ENCODE results near the gene PHF10. TPM values are rescaled to one million over a fixed set of nuclear protein-coding genes. Genes with fewer than 3 reads are reported as not detected.

Gene PHF10
- total RNA-seq, 3 donors from 2014 or later (not counting 1 experiment from before 2014, with no cell fraction given) = 46.5 to 56.5 (median 53.6) TPM

DNA sequence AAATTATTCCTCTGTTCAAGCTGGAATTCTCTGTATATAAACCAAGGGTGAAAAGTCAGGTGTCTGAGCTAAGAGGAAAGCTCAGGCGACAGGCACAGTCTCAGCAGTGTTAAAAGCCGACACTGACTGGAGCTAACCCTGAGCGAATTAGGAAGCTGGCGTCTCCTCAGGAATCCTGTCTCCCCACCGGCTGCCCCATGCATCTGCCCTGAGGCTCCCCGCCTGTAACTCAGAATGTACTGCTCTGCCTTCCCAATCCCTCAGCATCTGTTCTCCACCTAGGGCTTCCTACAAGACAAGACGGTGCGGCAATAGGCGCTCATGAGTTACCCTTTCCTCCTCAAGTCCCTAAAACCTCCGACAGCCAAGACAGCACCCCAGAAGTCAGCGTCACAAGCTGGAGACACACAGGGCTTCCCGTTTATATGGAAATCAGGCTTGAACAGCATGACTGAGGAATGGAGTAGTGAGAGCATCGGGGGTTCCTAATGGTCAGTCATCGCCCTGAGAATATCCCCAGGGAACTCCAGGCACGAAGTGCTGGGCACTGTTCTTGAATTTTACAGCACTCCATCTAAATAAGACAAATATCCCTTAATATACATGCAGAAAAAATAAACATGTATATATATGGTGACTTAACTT, 56.0 kb downstream of the PHF10 start:
- ATAC-seq = no peak
- DNase-seq = no peak
- Mint-ChIP-seq H3K36me3 (no peaks in the 10 kb centered on the region), H3K27me3 (ENCODE audit: low read depth in 2 of 2) (no peaks in the 10 kb centered on the region), H3K4me3 (no peak overlapping the region), H3K9me3 (no peaks in the 10 kb centered on the region), H3K27ac (no peak overlapping the region), H3K4me1 (peaks cover 0 to 8% of the 10 kb centered on the region in 2 donors)
- intact Hi-C loops (cut with micrococcal nuclease) = no loop called here
- Histone ChIP-seq H3K27me3 (ENCODE audit: control insufficient read depth, insufficient read depth, low read length) (no peaks in the 10 kb centered on the region), H3K4me1 (ENCODE audit: control insufficient read depth, insufficient read depth, low read length) (no peaks in the 10 kb centered on the region), H3K36me3 (ENCODE audit: control insufficient read depth, insufficient read depth, low read length) (peaks cover 7% of the 10 kb centered on the region), H3K27ac (ENCODE audit: low read length) (no peak overlapping the region), H3K9me3 (ENCODE audit: control insufficient read depth, insufficient read depth, low read length) (no peaks in the 10 kb centered on the region), H3K4me3 (ENCODE audit: low read length) (no peak overlapping the region)
- WGBS (ENCODE audit: insufficient coverage) = 95% methylated on average over 14 of the region's 15 CpGs
- TF ChIP-seq, protein P1, sequence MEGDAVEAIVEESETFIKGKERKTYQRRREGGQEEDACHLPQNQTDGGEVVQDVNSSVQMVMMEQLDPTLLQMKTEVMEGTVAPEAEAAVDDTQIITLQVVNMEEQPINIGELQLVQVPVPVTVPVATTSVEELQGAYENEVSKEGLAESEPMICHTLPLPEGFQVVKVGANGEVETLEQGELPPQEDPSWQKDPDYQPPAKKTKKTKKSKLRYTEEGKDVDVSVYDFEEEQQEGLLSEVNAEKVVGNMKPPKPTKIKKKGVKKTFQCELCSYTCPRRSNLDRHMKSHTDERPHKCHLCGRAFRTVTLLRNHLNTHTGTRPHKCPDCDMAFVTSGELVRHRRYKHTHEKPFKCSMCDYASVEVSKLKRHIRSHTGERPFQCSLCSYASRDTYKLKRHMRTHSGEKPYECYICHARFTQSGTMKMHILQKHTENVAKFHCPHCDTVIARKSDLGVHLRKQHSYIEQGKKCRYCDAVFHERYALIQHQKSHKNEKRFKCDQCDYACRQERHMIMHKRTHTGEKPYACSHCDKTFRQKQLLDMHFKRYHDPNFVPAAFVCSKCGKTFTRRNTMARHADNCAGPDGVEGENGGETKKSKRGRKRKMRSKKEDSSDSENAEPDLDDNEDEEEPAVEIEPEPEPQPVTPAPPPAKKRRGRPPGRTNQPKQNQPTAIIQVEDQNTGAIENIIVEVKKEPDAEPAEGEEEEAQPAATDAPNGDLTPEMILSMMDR (IDR thresholded peaks at IDR 0.05) = no peak

DNA sequence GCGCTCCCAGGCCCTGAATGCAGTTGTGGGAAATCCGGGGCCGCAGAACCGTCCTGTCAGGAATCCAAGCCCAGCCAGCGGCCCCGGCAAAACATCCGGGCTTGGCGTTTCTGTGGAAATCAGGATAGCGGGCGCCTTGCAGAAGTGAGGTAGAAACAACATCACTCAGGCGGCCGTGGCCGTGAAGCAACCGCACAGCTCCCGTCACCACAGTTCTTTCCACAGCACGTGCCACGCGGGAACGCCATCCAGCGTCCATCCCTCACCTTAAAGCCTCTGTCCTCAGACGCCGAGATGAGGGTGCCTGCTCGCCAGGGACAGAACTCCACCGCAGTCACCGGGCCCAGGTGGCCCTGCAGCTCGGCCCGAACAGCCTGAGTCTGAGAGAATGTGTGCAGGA, 56.6 kb downstream of the PHF10 start:
- intact Hi-C loops (cut with micrococcal nuclease) = no loop called here
- Histone ChIP-seq H3K4me1 (ENCODE audit: control insufficient read depth, insufficient read depth, low read length) (no peaks in the 10 kb centered on the region), H3K36me3 (ENCODE audit: control insufficient read depth, insufficient read depth, low read length) (peaks cover 7% of the 10 kb centered on the region), H3K27me3 (ENCODE audit: control insufficient read depth, insufficient read depth, low read length) (no peaks in the 10 kb centered on the region), H3K9me3 (ENCODE audit: control insufficient read depth, insufficient read depth, low read length) (no peaks in the 10 kb centered on the region), H3K4me3 (ENCODE audit: low read length) (no peak overlapping the region), H3K27ac (ENCODE audit: low read length) (no peak overlapping the region)
- no peak for DNase-seq
- no peaks in the 10 kb centered on the region for H3K9me3 Mint-ChIP-seq
- H3K27ac Mint-ChIP-seq = no peak overlapping the region
- no peak overlapping the region for H3K4me3 Mint-ChIP-seq
- 99% methylated on average over 27 of the region's 27 CpGs for WGBS (ENCODE audit: insufficient coverage)
- no peak for ATAC-seq
- TF ChIP-seq, protein P1 (IDR thresholded peaks at IDR 0.05) = no peak
- H3K27me3 Mint-ChIP-seq (ENCODE audit: low read depth in 2 of 2) = no peaks in the 10 kb centered on the region
- H3K36me3 Mint-ChIP-seq = no peaks in the 10 kb centered on the region
- peaks cover 0 to 8% of the 10 kb centered on the region in 2 donors for H3K4me1 Mint-ChIP-seq

DNA sequence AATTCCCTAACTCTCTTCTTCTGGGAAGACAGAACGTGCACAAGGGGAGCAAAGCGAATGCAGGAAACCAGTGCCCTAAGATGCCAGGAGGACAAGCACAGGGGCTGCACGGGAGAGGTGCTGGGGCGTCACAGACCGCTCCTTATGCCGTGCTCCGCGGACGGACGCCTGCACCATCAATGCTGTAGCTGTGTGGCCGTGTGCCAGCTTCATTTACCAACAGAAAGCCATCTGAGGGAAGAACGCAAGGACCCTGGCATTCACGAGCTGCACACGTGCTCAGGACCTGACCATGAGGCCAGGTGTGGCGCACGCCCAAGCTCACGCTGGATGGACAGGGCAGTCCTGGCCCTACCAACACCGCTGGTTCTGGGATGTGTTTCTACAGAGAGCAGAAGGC, 57.9 kb downstream of the PHF10 start:
- Mint-ChIP-seq H3K4me3 (no peak overlapping the region), H3K27ac (no peak overlapping the region), H3K9me3 (no peaks in the 10 kb centered on the region), H3K36me3 (no peaks in the 10 kb centered on the region), H3K27me3 (ENCODE audit: low read depth in 2 of 2) (no peaks in the 10 kb centered on the region), H3K4me1 (peaks cover 0 to 8% of the 10 kb centered on the region in 2 donors)
- WGBS (ENCODE audit: insufficient coverage) = 95% methylated on average over 18 of the region's 18 CpGs
- no peak overlapping the region for H3K4me3 ChIP-seq (ENCODE audit: low read length)
- peaks cover 5% of the 10 kb centered on the region for H3K36me3 ChIP-seq (ENCODE audit: control insufficient read depth, insufficient read depth, low read length)
- ATAC-seq (no peak), DNase-seq (no peak)
- intact Hi-C loops (cut with micrococcal nuclease) = no loop called here
- no peak overlapping the region for H3K27ac ChIP-seq (ENCODE audit: low read length)
- TF ChIP-seq, protein P1 (IDR thresholded peaks at IDR 0.05) = no peak
- no peaks in the 10 kb centered on the region for H3K4me1 ChIP-seq (ENCODE audit: control insufficient read depth, insufficient read depth, low read length)
- no peaks in the 10 kb centered on the region for H3K9me3 ChIP-seq (ENCODE audit: control insufficient read depth, insufficient read depth, low read length)
- H3K27me3 ChIP-seq (ENCODE audit: control insufficient read depth, insufficient read depth, low read length) = no peaks in the 10 kb centered on the region

DNA sequence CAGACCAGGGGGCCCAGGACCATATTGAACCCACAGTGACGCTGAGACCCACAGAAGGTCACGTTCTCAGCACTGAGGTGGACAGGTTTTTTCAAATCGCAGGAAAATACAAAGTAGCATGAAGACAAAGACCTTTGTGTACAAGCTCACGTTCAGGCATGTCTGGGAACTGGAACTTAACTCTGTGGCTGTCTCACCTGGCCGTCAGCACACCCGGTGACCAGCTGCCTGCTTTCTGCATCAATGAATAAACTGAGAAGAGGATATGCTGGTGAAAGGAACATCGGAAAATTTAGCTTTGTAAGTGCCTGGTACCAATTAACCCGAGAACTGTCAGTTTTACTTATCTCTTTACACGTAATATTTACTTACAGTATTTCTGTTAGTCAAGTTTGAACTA, 59.0 kb downstream of the PHF10 start:
- peaks cover 5% of the 10 kb centered on the region for H3K36me3 ChIP-seq (ENCODE audit: control insufficient read depth, insufficient read depth, low read length)
- DNase-seq (no peak), ATAC-seq (no peak)
- no peaks in the 10 kb centered on the region for H3K9me3 ChIP-seq (ENCODE audit: control insufficient read depth, insufficient read depth, low read length)
- H3K36me3 Mint-ChIP-seq = no peaks in the 10 kb centered on the region
- intact Hi-C loops (cut with micrococcal nuclease) = no loop called here
- peaks cover 0 to 8% of the 10 kb centered on the region in 2 donors for H3K4me1 Mint-ChIP-seq
- H3K4me3 Mint-ChIP-seq = no peak overlapping the region
- TF ChIP-seq, protein P1 (IDR thresholded peaks at IDR 0.05) = no peak
- no peak overlapping the region for H3K4me3 ChIP-seq (ENCODE audit: low read length)
- no peaks in the 10 kb centered on the region for H3K27me3 ChIP-seq (ENCODE audit: control insufficient read depth, insufficient read depth, low read length)
- no peaks in the 10 kb centered on the region for H3K9me3 Mint-ChIP-seq
- no peak overlapping the region for H3K27ac Mint-ChIP-seq
- 88% methylated on average over 9 of the region's 9 CpGs for WGBS (ENCODE audit: insufficient coverage)
- no peaks in the 10 kb centered on the region for H3K4me1 ChIP-seq (ENCODE audit: control insufficient read depth, insufficient read depth, low read length)
- H3K27me3 Mint-ChIP-seq (ENCODE audit: low read depth in 2 of 2) = no peaks in the 10 kb centered on the region
- H3K27ac ChIP-seq (ENCODE audit: low read length) = no peak overlapping the region

Measured in natural killer cell (primary cell).